H9 (cell line): ENCODE data around the gene CYP27B1. TPM values are rescaled to one million over a fixed set of nuclear protein-coding genes. Genes with fewer than 3 reads are reported as not detected.
A peak's percentile ranks its signal among the peaks of the same experiment; 100 is the strongest.

Experiments used
- DNase-seq: peaks from one replicate; pipeline ENCODE4 v3.0.0-alpha.2; 2017
- H2AFZ ChIP-seq: one replicate; pipeline ENCODE4 v1.6.1; 2013; ENCODE audit warnings: mild to moderate bottlenecking, low read length, control low read depth, moderate library complexity
- H2AK5ac ChIP-seq: 2 replicates; pipeline ENCODE4 v1.6.1; 2013; ENCODE audit warnings: low read length, control low read depth, mixed read lengths; ENCODE audit not compliant: insufficient read length
- H2BK120ac ChIP-seq: one replicate; pipeline ENCODE4 v1.6.1; 2013; ENCODE audit warnings: low read depth, mild to moderate bottlenecking, low read length, control low read depth, inconsistent platforms; ENCODE audit not compliant: poor library complexity, severe bottlenecking
- H2BK12ac ChIP-seq: 2 replicates; pipeline ENCODE4 v1.6.1; 2013; ENCODE audit warnings: low read length, control low read depth, mixed read lengths, low read depth; ENCODE audit not compliant: insufficient read length
- H2BK15ac ChIP-seq: 2 replicates; pipeline ENCODE4 v1.6.1; 2013; ENCODE audit warnings: low read depth, low read length, control low read depth
- H2BK20ac ChIP-seq: one replicate; pipeline ENCODE4 v1.6.1; 2013; ENCODE audit warnings: low read depth, mild to moderate bottlenecking, low read length, control low read depth, inconsistent platforms; ENCODE audit not compliant: poor library complexity, severe bottlenecking
- H2BK5ac ChIP-seq: 2 replicates; pipeline ENCODE4 v1.6.1; 2013; ENCODE audit warnings: low read length, control low read depth, mixed read lengths; ENCODE audit not compliant: insufficient read length
- H3K14ac ChIP-seq: 2 replicates; pipeline ENCODE4 v1.6.1; 2013; ENCODE audit warnings: low read length, control low read depth; ENCODE audit not compliant: insufficient read depth
- H3K18ac ChIP-seq: 2 replicates; pipeline ENCODE4 v1.6.1; 2013; ENCODE audit warnings: low read depth, mild to moderate bottlenecking, mixed read lengths, low read length, control low read depth; ENCODE audit not compliant: insufficient read length
- H3K23ac ChIP-seq: 2 replicates; pipeline ENCODE4 v1.6.1; 2013; ENCODE audit warnings: low read length, control low read depth, mixed read lengths, low read depth; ENCODE audit not compliant: insufficient read length
- H3K23me2 ChIP-seq: 2 replicates; pipeline ENCODE4 v1.6.1; 2013; ENCODE audit warnings: low read depth, mild to moderate bottlenecking, mixed read lengths, low read length, control low read depth; ENCODE audit not compliant: insufficient read length, poor library complexity, severe bottlenecking
- H3K27ac ChIP-seq: 2 replicates; pipeline ENCODE4 v1.5.1; 2013; ENCODE audit warnings: low read length, control low read depth, mixed read lengths, low read depth; ENCODE audit not compliant: insufficient read length
- H3K27me3 ChIP-seq: 2 replicates; pipeline ENCODE4 v1.6.1; 2013; ENCODE audit warnings: low read length, control low read depth, inconsistent platforms; ENCODE audit not compliant: insufficient read depth
- H3K4ac ChIP-seq: 2 replicates; pipeline ENCODE4 v1.6.1; 2013; ENCODE audit warnings: low read depth, mild to moderate bottlenecking, control low read depth, inconsistent platforms, low read length, moderate library complexity
- H3K4me1 ChIP-seq: 2 replicates; pipeline ENCODE4 v1.6.1; 2013; ENCODE audit warnings: low read length, control low read depth, inconsistent platforms; ENCODE audit not compliant: insufficient read depth
- H3K4me2 ChIP-seq: 2 replicates; pipeline ENCODE4 v1.6.1; 2013; ENCODE audit warnings: low read length, control low read depth, mixed read lengths; ENCODE audit not compliant: insufficient read length, insufficient read depth
- H3K56ac ChIP-seq: 2 replicates; pipeline ENCODE4 v1.6.1; 2013; ENCODE audit warnings: low read depth, mild to moderate bottlenecking, mixed read lengths, low read length, control low read depth; ENCODE audit not compliant: insufficient read length
- H3K79me1 ChIP-seq: 2 replicates; pipeline ENCODE4 v1.6.1; 2013; ENCODE audit warnings: low read depth, mild to moderate bottlenecking, moderate library complexity, low read length, control low read depth, inconsistent platforms; ENCODE audit not compliant: insufficient read depth, poor library complexity, severe bottlenecking
- H3K79me2 ChIP-seq: 2 replicates; pipeline ENCODE4 v1.6.1; 2013; ENCODE audit warnings: low read length, control low read depth, inconsistent platforms; ENCODE audit not compliant: insufficient read depth
- H3K9ac ChIP-seq: 2 replicates; pipeline ENCODE4 v1.6.1; 2013; ENCODE audit warnings: low read length, control low read depth, mixed read lengths; ENCODE audit not compliant: insufficient read length; ENCODE audit errors: extremely low read depth
- H3K9me3 ChIP-seq: one replicate; pipeline ENCODE4 v1.6.1; 2013; ENCODE audit warnings: low read depth, low read length, inconsistent platforms; ENCODE audit not compliant: control insufficient read depth
- H3T11ph ChIP-seq: one replicate; pipeline ENCODE4 v1.6.1; 2013; ENCODE audit warnings: mild to moderate bottlenecking, low read length, control low read depth, inconsistent platforms
- H4K20me1 ChIP-seq: one replicate; pipeline ENCODE4 v1.6.1; 2013; ENCODE audit not compliant: control insufficient read depth, insufficient read length, insufficient read depth
- H4K5ac ChIP-seq: 2 replicates; pipeline ENCODE4 v1.6.1; 2013; ENCODE audit warnings: low read depth, mild to moderate bottlenecking, mixed read lengths, low read length, control low read depth; ENCODE audit not compliant: insufficient read length
- H4K8ac ChIP-seq: replicated peaks from 2 replicates; pipeline ENCODE4 v1.6.1; 2013; ENCODE audit warnings: low read length, control low read depth, mixed read lengths, low read depth; ENCODE audit not compliant: insufficient read length
- H4K91ac ChIP-seq: 2 replicates; pipeline ENCODE4 v1.6.1; 2013; ENCODE audit warnings: low read depth, mild to moderate bottlenecking, moderate library complexity, mixed read lengths, low read length, control low read depth; ENCODE audit not compliant: insufficient read length
- H3K27ac Mint-ChIP-seq, 3 experiments: 2 replicates in 2 of 3; 3 replicates in 1 of 3; pipeline ENCODE4 v1.8.0; 2020 to 2021; ENCODE audit warnings: mixed read lengths in 3 of 3, mild to moderate bottlenecking in 1 of 3, moderate library complexity in 1 of 3
- H3K27me3 Mint-ChIP-seq: 2 replicates; pipeline ENCODE4 v1.8.0; 2021; ENCODE audit warnings: low read depth, mild to moderate bottlenecking, moderate library complexity, mixed read lengths
- H3K36me3 Mint-ChIP-seq, 3 experiments: 2 replicates in 2 of 3; 3 replicates in 1 of 3; pipeline ENCODE4 v1.8.0; 2020 to 2021; ENCODE audit warnings: low read depth in 3 of 3, mixed read lengths in 3 of 3; ENCODE audit not compliant: insufficient read depth in 1 of 3
- H3K4me1 Mint-ChIP-seq, 2 experiments: 2 replicates each; pipeline ENCODE4 v1.8.0; 2020; ENCODE audit warnings: mixed read lengths in 2 of 2
- H3K4me3 Mint-ChIP-seq, 2 experiments: 2 replicates in 1 of 2; 3 replicates in 1 of 2; pipeline ENCODE4 v1.8.0; 2020 to 2021; ENCODE audit warnings: mild to moderate bottlenecking in 2 of 2, mixed read lengths in 2 of 2, moderate library complexity in 1 of 2
- H3K9me3 Mint-ChIP-seq, 2 experiments: 2 replicates in 1 of 2; 3 replicates in 1 of 2; pipeline ENCODE4 v1.8.0; 2020; ENCODE audit warnings: mild to moderate bottlenecking in 2 of 2, mixed read lengths in 2 of 2, moderate library complexity in 1 of 2
- CTCF ChIP-seq: fragments of 200-600 bp; sonication (generic); conservative IDR thresholded peaks from 3 replicates; pipeline ENCODE4 v1.8.0; 2021; ENCODE audit warnings: antibody characterized with exemption, mild to moderate bottlenecking
- WGBS: extraction: QIAGEN DNeasy Blood & Tissue Kit; methylation state at CpG from one replicate; pipeline ENCODE4 v1.1.7; 2013; ENCODE audit warnings: missing lambda C conversion rate, low lambda C conversion rate, mixed read lengths; ENCODE audit not compliant: insufficient read length; ENCODE audit errors: extremely low coverage; 5-methylcytosine and 5-hydroxymethylcytosine counted together
- total RNA-seq: library from RNA; stranded (reverse); gene quantifications from 2 replicates; pipeline ENCODE4 v1.2.1, GENCODE V29; 2021

Gene CYP27B1
- total RNA-seq, 1 experiment from 2014 or later: 6.1 TPM

- H3K23me2 ChIP-seq: peaks cover 21% of the 10 kb centered on the region
- peaks cover 20% of the 10 kb centered on the region for H3K27me3 Mint-ChIP-seq
- no peak overlapping the region for H4K91ac ChIP-seq
- H2AK5ac ChIP-seq: no peak overlapping the region
- H3K56ac ChIP-seq: no peak overlapping the region
- H2BK15ac ChIP-seq: no peak overlapping the region
- no peak for DNase-seq
- no peak overlapping the region for H3K27ac ChIP-seq
- H3K4me1 ChIP-seq: peaks cover 3% of the 10 kb centered on the region; the same call in 1 of the 2 replicates
- H4K20me1 ChIP-seq: no peaks in the 10 kb centered on the region
- H2BK20ac ChIP-seq: no peak overlapping the region
- no peak overlapping the region; a peak in 1 of 7 replicates for H3K27ac Mint-ChIP-seq
- H3T11ph ChIP-seq: no peak overlapping the region
- no peak for TF ChIP-seq CTCF
- H3K4me1 Mint-ChIP-seq: peaks cover 22 to 29% of the 10 kb centered on the region in 2 experiments
- no peak overlapping the region for H2AFZ ChIP-seq
- H3K79me2 ChIP-seq: no peaks in the 10 kb centered on the region
- H4K8ac ChIP-seq: no peak overlapping the region
- H3K4me3 Mint-ChIP-seq: peak overlapping the region; percentile 98 to 99; a peak in 4 of 5 replicates
- H3K14ac ChIP-seq: no peak overlapping the region
- H3K36me3 Mint-ChIP-seq: peaks cover 20 to 40% (median 31%) of the 10 kb centered on the region in 3 experiments
- H2BK5ac ChIP-seq: no peak overlapping the region
- H3K79me1 ChIP-seq: no peaks in the 10 kb centered on the region
- H2BK120ac ChIP-seq: no peak overlapping the region
- H3K23ac ChIP-seq: no peak overlapping the region
- no peaks in the 10 kb centered on the region for H3K9me3 Mint-ChIP-seq
- H3K9me3 ChIP-seq: no peaks in the 10 kb centered on the region
- H3K9ac ChIP-seq: no peak overlapping the region
- no peak overlapping the region for H2BK12ac ChIP-seq
- H3K27me3 ChIP-seq: peaks cover 9% of the 10 kb centered on the region; the same call in 1 of the 2 replicates
- no peak overlapping the region for H3K4ac ChIP-seq
- no peak overlapping the region for H3K18ac ChIP-seq
- no peak overlapping the region for H4K5ac ChIP-seq
- H3K4me2 ChIP-seq: peak overlapping the region; percentile 44
- no CpG with 5 or more reads among the region's 4 CpGs for WGBS
Measured at GRCh38 chr12:57770734-57771133, 3.9 kb upstream of the CYP27B1 start.
